SW480 (cell line): ENCODE data around the gene RNASEH1.
"Not testable (repeated sequence)": the region's sequence is repeated elsewhere in the genome, so short reads cannot be mapped to it uniquely, and the experiment has no call there.

Source experiments
- DNase-seq: peaks from one replicate; pipeline ENCODE4 v3.0.0-alpha.2; 2016; ENCODE audit warnings: low spot score

The RNASEH1 gene

DNA sequence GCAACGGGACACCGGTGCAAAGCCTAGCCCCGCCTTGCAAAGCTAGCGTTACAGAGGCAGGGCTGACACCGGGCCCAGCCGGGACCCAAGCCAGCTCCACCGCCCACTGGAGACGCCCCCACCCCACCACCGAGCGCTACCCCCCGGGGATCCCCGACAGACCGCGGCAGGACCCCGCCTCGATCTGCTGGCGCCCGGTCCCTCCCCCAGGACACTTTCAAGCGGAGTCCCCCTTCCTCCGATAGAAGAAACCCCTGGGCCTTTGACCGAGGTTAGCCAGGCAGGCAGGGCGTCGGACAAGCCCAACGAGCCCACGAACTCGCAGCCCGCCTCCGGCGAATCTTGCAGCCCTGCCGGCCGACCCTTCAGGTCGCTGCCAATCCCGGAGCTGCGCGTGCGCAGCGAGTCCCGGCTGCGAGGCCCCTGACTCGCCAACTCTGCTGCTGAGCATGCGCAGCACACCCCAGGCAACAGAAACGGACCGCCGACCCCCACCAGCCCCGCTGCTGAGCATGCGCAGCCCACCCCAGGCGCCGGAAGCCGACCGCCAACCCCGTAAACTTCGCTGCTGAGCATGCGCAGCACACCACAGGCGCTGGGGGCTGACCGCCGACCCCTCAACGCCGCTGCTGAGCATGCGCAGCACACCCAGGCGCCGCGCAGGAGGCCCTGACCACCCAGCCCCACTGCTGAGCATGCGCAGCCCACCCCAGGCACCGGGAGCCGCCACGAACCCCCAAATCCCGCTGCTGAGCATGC, 39.5 kb downstream of the RNASEH1 start:
- DNase-seq = peak; percentile 94

DNA sequence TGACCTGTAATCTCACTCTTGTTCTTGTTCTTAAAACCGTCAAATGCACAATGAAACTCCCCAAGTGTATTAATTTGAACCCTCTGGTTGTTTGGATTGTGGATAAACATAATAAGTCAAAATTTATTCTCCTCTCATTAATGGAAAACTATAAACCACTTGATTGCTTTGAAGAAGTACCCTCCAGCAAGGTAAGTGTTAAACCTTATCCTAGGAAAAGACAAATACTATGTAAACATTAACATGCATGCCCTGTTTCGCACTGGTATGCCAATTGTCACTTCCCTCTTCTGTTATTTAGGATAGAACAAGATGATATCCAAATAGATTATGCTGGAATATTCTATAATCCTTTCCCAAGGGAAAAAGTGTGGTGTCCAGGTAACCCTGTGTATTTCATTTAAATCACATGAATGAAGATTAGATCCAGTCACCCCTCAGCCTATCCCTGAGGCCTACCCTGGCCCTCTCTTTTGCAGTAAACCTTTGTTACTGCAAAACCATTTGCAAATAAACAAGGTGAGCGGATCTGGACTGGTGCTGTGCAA, 40.1 kb downstream of the RNASEH1 start:
- DNase-seq = peak; percentile 54

DNA sequence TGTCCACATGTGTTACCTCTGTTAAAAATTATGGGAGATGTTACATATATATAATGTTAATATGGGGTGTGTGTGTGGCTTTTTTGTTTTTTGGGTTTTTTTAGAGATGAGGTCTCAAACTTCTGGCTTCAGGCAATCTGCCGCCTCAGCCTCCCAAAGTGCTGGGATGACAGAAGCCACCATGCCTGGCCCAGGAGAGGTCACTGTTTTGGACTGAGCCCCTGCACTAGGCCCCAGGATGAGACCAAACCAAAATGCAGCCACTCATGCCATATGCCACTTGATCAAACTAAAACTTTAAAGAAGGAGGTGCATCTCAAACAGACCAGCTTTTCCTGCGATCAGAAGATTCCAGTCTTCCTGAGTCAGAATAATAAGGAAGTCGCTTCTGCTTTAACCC, 41.3 kb downstream of the RNASEH1 start:
- DNase-seq = no peak

- not testable (repeated sequence) for DNase-seq
Observed at GRCh38 chr2:3515438-3515837, 42.7 kb downstream of the RNASEH1 start.

- DNase-seq = no peak
Observed at GRCh38 chr2:3513026-3513810, 44.9 kb downstream of the RNASEH1 start.

- DNase-seq = no peak
Observed at GRCh38 chr2:3512086-3512485, 46.0 kb downstream of the RNASEH1 start.

GRCh38 chr2:3505771-3506170, 52.4 kb downstream of the RNASEH1 start:
- DNase-seq = no peak

GRCh38 chr2:3504741-3505140, 53.4 kb downstream of the RNASEH1 start:
- DNase-seq = no peak

GRCh38 chr2:3503483-3503882, 54.6 kb downstream of the RNASEH1 start:
- DNase-seq = no peak

DNA sequence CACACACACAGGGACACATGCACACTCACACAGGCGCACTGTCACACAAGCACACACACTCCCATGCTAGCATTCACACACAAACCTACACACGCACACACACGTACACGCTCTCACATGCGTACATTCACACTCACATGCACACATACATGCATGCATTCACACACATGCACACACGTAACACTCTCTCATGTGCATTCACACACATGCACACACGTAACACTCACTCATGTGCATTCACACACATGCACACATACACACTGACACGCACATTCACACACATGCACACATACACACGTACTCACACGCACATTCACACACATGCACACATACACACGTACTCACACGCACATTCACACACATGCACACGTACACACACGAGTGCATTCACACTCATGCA, 55.1 kb downstream of the RNASEH1 start:
- no peak for DNase-seq

DNA sequence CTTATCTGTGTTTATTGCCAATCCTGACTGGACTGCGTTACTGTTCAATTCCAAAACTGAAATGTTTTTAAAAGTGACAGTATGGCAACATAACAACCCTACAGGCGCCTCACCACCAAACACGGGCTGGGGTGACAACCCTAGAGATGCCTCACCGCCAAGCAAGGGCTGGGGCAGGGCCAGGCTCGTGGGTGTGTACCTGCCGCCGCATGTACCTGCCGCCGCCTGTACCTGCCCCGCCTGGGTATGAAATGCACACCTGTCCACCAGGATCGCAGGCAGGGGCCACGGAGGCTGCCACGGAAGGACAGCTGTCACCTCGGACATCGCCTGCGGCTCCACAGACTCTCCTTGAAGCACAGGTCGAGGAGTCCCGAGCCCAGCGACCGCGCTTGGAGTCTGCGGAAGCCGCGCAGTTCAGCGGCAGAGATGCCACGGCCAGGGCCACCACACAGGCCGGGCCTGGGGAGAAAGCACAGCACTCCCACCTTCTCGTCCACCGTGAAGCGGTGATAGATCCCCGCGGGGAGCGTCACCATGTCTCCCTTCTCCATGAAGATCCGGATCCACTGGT, 57.7 kb downstream of the RNASEH1 start:
- DNase-seq = no peak

DNA sequence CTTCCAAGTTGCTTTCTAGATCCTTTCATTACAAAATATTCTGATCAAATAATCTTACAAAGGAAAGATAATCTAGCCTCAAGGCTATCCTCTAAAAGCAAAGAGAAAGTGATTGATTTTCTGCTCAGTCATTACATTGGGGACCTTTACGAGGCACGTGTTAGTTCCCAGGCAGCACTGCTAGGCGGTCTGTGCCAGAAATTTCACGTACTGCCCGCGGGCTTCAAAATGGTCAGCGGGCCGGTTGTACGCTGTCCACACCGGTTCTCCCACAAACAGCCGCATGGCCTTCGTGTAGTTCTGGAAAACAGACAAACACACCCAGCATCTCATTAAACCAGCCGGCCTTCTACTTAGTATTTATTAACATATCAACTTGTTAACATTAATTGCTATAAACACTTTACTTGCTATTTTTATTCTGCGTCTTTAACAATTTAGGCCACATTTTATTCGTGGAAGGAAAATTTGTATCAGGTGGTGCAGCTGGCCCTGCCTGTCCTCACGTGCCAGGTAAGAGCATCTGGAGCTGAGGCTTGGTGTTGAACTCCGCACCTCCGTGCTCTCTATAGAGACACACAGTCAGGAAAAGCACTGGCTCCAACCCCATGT, 59.2 kb downstream of the RNASEH1 start:
- no peak for DNase-seq

DNA sequence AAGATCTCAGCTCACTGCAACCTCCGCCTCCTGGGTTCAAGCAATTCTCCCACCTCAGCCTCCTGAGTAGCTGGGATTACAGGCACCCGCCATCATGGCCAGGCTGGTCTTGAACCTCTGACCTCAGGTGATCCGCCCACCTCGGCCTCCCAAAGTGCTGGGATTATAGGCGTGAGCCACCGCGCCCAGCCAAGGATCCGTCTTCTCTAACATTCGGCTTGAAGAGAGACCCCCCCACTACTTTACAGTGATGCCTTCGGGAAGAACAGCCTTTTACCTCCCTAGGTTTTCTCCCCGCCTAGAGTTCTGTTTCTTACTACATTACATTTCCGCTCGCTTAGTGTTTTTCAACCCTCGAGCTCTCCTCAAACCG, 61.4 kb downstream of the RNASEH1 start:
- not testable (repeated sequence) for DNase-seq
